ENCODE measurements around the gene KRTDAP. TPM values are rescaled to one million over a fixed set of nuclear protein-coding genes. Genes with fewer than 3 reads are reported as not detected.
"Not testable (repeated sequence)": the region's sequence is repeated elsewhere in the genome, so short reads cannot be mapped to it uniquely, and the experiment has no call there.

Gene KRTDAP
- total RNA-seq, 1 donor from 2014 or later: not detected

DNA sequence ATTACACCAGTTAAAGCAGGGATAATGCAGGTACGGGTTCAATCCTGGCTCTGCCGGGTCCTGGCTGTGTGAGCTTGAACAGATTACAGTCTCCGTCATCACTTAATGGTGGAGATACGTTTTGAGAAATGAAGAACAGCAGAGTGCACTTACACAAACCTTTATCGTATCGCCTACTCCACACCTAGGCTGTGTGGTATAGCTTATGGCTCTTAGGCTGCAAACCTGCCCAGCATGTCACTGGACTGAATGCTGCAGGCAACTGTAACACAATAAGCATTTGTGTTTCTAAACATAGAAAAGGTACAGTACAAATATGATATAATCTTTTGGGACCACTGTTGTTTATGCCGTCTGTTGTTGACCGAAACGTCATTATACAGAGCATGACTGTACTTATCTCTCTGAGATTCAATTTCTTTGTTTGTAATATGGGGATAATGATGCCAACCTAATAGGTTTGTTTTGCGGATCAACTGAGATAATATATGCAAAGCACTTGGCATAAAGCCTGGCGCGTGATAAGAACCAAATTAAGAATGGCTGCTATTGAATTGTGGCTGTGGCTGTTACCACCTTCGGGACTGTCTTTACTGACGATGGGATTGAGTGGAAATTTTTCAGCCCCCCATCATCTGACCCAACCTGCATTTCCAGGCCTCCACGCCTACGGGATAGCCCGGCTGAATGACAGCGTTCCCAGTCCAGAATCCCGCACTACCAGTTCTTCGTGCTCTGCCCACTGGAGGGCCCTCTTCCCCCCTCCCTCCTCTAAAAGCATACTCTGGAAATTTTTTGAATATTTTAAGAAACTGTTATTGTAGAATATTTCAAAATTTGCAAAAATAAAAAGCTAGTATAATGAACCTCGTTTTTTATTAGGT lies 11.2 kb downstream of the KRTDAP start:
- Mint-ChIP-seq H3K27me3 (peaks cover 5% of the 10 kb centered on the region), H3K4me1 (peaks cover 5% of the 10 kb centered on the region), H3K4me3 (no peak overlapping the region), H3K9me3 (no peaks in the 10 kb centered on the region), H3K27ac (no peak overlapping the region), H3K36me3 (ENCODE audit: low read depth) (no peaks in the 10 kb centered on the region)
- intact Hi-C loops (cut with micrococcal nuclease): no loop called here
- ATAC-seq (ENCODE audit: low read depth) (no peak), DNase-seq (no peak)
- TF ChIP-seq, protein P1, sequence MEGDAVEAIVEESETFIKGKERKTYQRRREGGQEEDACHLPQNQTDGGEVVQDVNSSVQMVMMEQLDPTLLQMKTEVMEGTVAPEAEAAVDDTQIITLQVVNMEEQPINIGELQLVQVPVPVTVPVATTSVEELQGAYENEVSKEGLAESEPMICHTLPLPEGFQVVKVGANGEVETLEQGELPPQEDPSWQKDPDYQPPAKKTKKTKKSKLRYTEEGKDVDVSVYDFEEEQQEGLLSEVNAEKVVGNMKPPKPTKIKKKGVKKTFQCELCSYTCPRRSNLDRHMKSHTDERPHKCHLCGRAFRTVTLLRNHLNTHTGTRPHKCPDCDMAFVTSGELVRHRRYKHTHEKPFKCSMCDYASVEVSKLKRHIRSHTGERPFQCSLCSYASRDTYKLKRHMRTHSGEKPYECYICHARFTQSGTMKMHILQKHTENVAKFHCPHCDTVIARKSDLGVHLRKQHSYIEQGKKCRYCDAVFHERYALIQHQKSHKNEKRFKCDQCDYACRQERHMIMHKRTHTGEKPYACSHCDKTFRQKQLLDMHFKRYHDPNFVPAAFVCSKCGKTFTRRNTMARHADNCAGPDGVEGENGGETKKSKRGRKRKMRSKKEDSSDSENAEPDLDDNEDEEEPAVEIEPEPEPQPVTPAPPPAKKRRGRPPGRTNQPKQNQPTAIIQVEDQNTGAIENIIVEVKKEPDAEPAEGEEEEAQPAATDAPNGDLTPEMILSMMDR (IDR thresholded peaks at IDR 0.05): no peak
- ChIA-PET CTCF (interaction anchor here (0.9 to 1.2 kb wide), 2 partner anchors 11 to 125 kb away, joined by 3 read pairs; no protein-coding TSS in a partner anchor), POLR2A (no interaction called here)

DNA sequence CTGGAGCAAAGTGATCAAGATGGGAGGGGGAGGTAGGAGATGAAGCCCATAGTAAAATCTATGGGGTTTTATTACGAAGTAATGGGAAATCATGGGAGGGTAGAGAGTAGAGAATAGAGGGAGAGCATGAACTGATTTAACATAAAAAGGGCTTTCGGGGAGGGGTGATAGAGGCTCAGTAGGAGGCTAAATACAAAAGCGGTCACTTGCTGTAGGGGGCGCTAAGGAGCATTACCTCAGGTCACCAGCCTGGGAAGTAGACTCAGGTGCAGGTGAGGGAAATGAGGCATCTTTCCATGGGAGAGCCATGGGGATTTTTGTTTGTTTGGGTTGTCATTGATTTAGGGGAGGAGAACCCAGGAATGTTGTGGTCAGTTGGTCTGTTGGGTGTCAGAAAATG lies 14.1 kb downstream of the KRTDAP start:
- H3K9me3 Mint-ChIP-seq: no peaks in the 10 kb centered on the region
- ChIA-PET CTCF (no interaction called here), POLR2A (no interaction called here)
- DNase-seq (no peak), ATAC-seq (ENCODE audit: low read depth) (no peak)
- H3K36me3 Mint-ChIP-seq (ENCODE audit: low read depth): no peaks in the 10 kb centered on the region
- H3K4me1 Mint-ChIP-seq: no peaks in the 10 kb centered on the region
- TF ChIP-seq, protein P1 (IDR thresholded peaks at IDR 0.05): no peak
- no peak overlapping the region for H3K27ac Mint-ChIP-seq
- H3K27me3 Mint-ChIP-seq: peaks cover 5% of the 10 kb centered on the region
- H3K4me3 Mint-ChIP-seq: no peak overlapping the region
- intact Hi-C loops (cut with micrococcal nuclease): no loop called here

DNA sequence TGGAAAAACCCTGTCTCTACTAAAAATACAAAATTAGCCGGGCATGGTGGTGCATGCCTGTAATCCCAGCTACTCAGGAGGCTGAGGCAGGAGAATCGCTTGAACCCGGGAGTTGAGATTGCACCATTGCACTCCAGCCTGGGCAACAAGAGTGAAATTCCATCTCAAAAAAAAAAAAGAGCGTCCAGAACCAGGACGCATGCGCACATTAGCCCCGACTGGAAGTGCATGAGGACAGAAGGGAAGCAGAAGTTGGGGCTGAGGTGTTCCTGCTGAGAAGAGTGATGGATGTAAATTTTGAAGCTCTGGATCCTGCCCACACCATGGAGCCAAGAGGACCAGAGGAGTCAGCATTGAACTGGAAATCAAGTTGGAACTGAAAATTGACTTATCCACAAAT lies 15.7 kb downstream of the KRTDAP start:
- intact Hi-C loops (cut with micrococcal nuclease); H3K27ac Mint-ChIP-seq; ATAC-seq (ENCODE audit: low read depth); H3K9me3 Mint-ChIP-seq; H3K36me3 Mint-ChIP-seq (ENCODE audit: low read depth); H3K4me3 Mint-ChIP-seq; H3K27me3 Mint-ChIP-seq; DNase-seq; H3K4me1 Mint-ChIP-seq: not testable (repeated sequence)
- ChIA-PET CTCF (interaction anchor here (1.7 kb wide), 1 partner anchor 21 kb away, joined by 4 read pairs; no protein-coding TSS in a partner anchor), POLR2A (interaction anchor here (0.6 kb wide), 1 partner anchor 30 kb away, joined by 3 read pairs; no protein-coding TSS in a partner anchor)

DNA sequence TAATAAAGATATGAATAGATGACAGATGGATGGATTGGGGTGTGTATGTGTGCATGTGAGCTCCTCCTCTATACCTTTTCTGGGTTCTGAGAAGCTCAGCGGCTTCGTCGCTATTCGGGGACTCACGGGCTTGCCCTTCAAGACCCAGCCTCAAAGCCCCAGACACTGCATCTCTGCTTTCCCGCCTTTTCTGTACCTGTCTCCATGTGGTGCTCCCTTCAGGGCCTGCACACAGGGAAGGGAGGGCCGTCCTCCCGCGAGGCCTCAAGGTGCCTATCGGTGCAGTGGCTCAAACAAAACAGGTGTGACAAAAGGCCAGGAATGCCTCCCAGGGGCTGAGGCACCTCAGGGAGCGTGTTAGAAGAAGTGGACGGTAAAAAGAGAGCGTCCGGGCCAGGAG lies 16.2 kb downstream of the KRTDAP start:
- TF ChIP-seq, protein P1 (IDR thresholded peaks at IDR 0.05): no peak
- H3K27me3 Mint-ChIP-seq: peaks cover 5% of the 10 kb centered on the region
- intact Hi-C loops (cut with micrococcal nuclease): no loop called here
- POLR2A ChIA-PET: no interaction called here
- no peaks in the 10 kb centered on the region for H3K4me1 Mint-ChIP-seq
- H3K9me3 Mint-ChIP-seq: no peaks in the 10 kb centered on the region
- H3K27ac Mint-ChIP-seq: no peak overlapping the region
- ATAC-seq (ENCODE audit: low read depth) (no peak), DNase-seq (no peak)
- H3K36me3 Mint-ChIP-seq (ENCODE audit: low read depth): no peaks in the 10 kb centered on the region
- H3K4me3 Mint-ChIP-seq: no peak overlapping the region
- CTCF ChIA-PET: interaction anchor here (1.7 kb wide), 1 partner anchor 21 kb away, joined by 4 read pairs; no protein-coding TSS in a partner anchor

DNA sequence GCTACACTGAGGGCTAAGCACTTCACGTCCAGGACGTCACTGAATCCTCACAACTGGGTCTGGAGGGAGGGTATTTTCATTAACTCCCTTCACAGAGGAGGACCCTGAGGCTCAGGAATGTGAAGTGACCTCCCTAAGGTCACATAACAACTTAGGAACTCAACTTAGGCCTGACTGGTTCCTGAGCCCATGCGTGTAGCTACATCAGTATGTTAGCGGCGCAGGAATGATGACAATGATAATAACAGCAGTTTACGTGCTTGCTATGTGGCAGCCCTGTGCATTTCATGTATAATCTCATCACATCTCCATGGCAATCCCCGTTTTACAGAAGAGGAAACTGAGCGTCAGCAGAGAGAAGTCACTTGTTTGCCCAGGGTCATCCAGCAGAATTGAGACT lies 18.3 kb downstream of the KRTDAP start:
- TF ChIP-seq, protein P1 (IDR thresholded peaks at IDR 0.05): no peak
- Mint-ChIP-seq H3K27me3 (peaks cover 5% of the 10 kb centered on the region), H3K4me3 (no peak overlapping the region), H3K9me3 (no peaks in the 10 kb centered on the region), H3K4me1 (peaks cover 7% of the 10 kb centered on the region), H3K27ac (no peak overlapping the region), H3K36me3 (ENCODE audit: low read depth) (no peaks in the 10 kb centered on the region)
- ATAC-seq (ENCODE audit: low read depth) (no peak), DNase-seq (no peak)
- ChIA-PET CTCF (interaction anchor here (1.3 to 5.3 kb wide), 2 partner anchors 118 to 165 kb away, joined by 4 to 99 read pairs; no protein-coding TSS in a partner anchor), POLR2A (no interaction called here)
- intact Hi-C loops (cut with micrococcal nuclease): no loop called here

DNA sequence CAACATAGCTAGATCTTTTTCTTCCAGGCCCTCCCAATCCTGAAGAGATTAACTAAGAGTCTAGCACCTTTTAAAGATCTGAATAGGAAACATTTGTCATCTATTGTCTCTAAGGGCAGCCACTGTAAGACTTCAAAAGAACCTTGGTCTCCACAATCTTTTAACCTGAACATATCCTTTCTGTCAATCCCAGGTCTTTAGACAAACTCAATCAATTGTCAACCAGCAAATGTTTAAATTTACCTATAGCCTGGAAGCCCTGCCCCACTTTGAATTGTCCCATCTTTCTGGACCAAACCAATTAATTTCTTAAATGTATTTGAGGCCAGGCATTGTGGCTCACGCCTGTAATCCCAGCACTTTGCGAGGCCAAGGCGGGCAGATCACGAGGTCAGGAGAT lies 19.2 kb downstream of the KRTDAP start:
- ATAC-seq (ENCODE audit: low read depth); H3K4me3 Mint-ChIP-seq; DNase-seq; H3K36me3 Mint-ChIP-seq (ENCODE audit: low read depth); H3K27me3 Mint-ChIP-seq; H3K4me1 Mint-ChIP-seq; POLR2A ChIA-PET; H3K9me3 Mint-ChIP-seq; intact Hi-C loops (cut with micrococcal nuclease); H3K27ac Mint-ChIP-seq: not testable (repeated sequence)
- CTCF ChIA-PET: interaction anchor here (1.3 to 5.3 kb wide), 2 partner anchors 117 to 164 kb away, joined by 4 to 99 read pairs; no protein-coding TSS in a partner anchor

Measured in activated B cell treated with CpG ODN at 0.5 μM for 24 hours (primary cell).